Fibroblast of lung (primary cell): ENCODE results near the gene CPEB4. TPM values are rescaled to one million over a fixed set of nuclear protein-coding genes. Genes with fewer than 3 reads are reported as not detected.

Source experiments
- DNase-seq, 2 donors: peaks; one replicate each; pipeline versions ENCODE4 v3.0.0 to v3.0.0-alpha.2; 2010; ENCODE audit warnings: low read depth in 2 of 2
- H2AFZ ChIP-seq: 2 replicates; pipeline ENCODE4 v1.5.1; 2012; ENCODE audit warnings: low read length, control low read depth, inconsistent platforms
- H3K27ac ChIP-seq: 2 replicates; pipeline ENCODE4 v1.5.1; 2011; ENCODE audit warnings: low read length, control low read depth; ENCODE audit not compliant: insufficient read depth
- H3K27me3 ChIP-seq: 2 replicates; pipeline ENCODE4 v1.5.1; 2011; ENCODE audit warnings: mild to moderate bottlenecking, low read length; ENCODE audit not compliant: control insufficient read depth, insufficient read depth
- H3K36me3 ChIP-seq: 2 replicates; pipeline ENCODE4 v1.5.1; 2011; ENCODE audit warnings: low read length; ENCODE audit not compliant: control insufficient read depth, insufficient read depth
- H3K4me1 ChIP-seq: 2 replicates; pipeline ENCODE4 v1.5.1; 2011; ENCODE audit warnings: low read length; ENCODE audit not compliant: control insufficient read depth, insufficient read depth; ENCODE audit errors: extremely low read depth
- H3K4me2 ChIP-seq: 2 replicates; pipeline ENCODE4 v1.5.1; 2011; ENCODE audit warnings: low read length, control low read depth; ENCODE audit not compliant: insufficient read depth; ENCODE audit errors: extremely low read depth
- H3K4me3 ChIP-seq, 4 experiments: fragments of 200-600 bp in 1 of 4; sonication (generic) in 1 of 4; replicated peaks in 1 of 4; 2 replicates each; pipeline ENCODE4 v1.5.1; 2011 to 2016; ENCODE audit warnings: low read length in 4 of 4, low read depth in 3 of 4, mild to moderate bottlenecking in 3 of 4, control low read depth in 2 of 4, inconsistent platforms in 1 of 4, mixed read lengths in 1 of 4; ENCODE audit not compliant: insufficient read depth in 1 of 4; ENCODE audit errors: control extremely low read depth in 1 of 4
- H3K79me2 ChIP-seq: 2 replicates; pipeline ENCODE4 v1.5.1; 2012; ENCODE audit warnings: mild to moderate bottlenecking, low read length, inconsistent platforms; ENCODE audit not compliant: control insufficient read depth, insufficient read depth
- H3K9ac ChIP-seq: 2 replicates; pipeline ENCODE4 v1.5.1; 2011; ENCODE audit warnings: mild to moderate bottlenecking, low read length, control low read depth; ENCODE audit not compliant: insufficient read depth
- H3K9me3 ChIP-seq: 2 replicates; pipeline ENCODE4 v1.5.1; 2012; ENCODE audit warnings: low read depth, low read length; ENCODE audit not compliant: control insufficient read depth, insufficient read depth
- H4K20me1 ChIP-seq: 2 replicates; pipeline ENCODE4 v1.5.1; 2011; ENCODE audit warnings: low read length; ENCODE audit not compliant: control insufficient read depth, insufficient read depth; ENCODE audit errors: extremely low read depth
- CTCF ChIP-seq, 2 donors: IDR thresholded peaks in 1 of 2; conservative IDR thresholded peaks in 1 of 2; 1 replicate in 1 of 2; 2 replicates in 1 of 2; pipeline ENCODE4 v1.5.1; 2011 to 2012; ENCODE audit warnings: low read length in 2 of 2, control low read depth in 1 of 2, inconsistent platforms in 1 of 2, low read depth in 1 of 2, mild to moderate bottlenecking in 1 of 2
- EZH2 ChIP-seq: IDR thresholded peaks from 2 replicates; pipeline ENCODE4 v1.5.1; 2012; ENCODE audit warnings: low read length, control low read depth, mild to moderate bottlenecking; ENCODE audit errors: missing control alignments
- polyA plus RNA-seq, 2 donors: library from polyadenylated mRNA; depleted of rRNA in 1 of 2; stranded (reverse) in 1 of 2; unstranded in 1 of 2; fragments of >200 nt; gene quantifications; 2 replicates each; pipeline ENCODE4 v1.2.1, GENCODE V29; 2011 to 2012; ENCODE audit warnings: missing spikeins in 1 of 2
- total RNA-seq: library from RNA; depleted of rRNA; stranded (reverse); fragments of >200 nt; gene quantifications from 2 replicates; pipeline ENCODE4 v1.2.1, GENCODE V29; 2014

CPEB4 gene
- total and polyA plus RNA-seq, 2 donors (not counting 1 experiment from before 2014, with no cell fraction given): 19.9 to 23.6 TPM

GRCh38 chr5:173863359-173863758 is 24.8 kb upstream of the CPEB4 start:
- Histone ChIP-seq H3K4me1 (no peaks in the 10 kb centered on the region), H3K27me3 (no peaks in the 10 kb centered on the region), H3K27ac (no peak overlapping the region), H4K20me1 (no peaks in the 10 kb centered on the region), H3K4me2 (no peak overlapping the region), H3K36me3 (no peaks in the 10 kb centered on the region), H3K79me2 (no peaks in the 10 kb centered on the region), H3K4me3 (no peak overlapping the region), H3K9ac (no peak overlapping the region), H3K9me3 (no peaks in the 10 kb centered on the region), H2AFZ (no peak overlapping the region)
- no peak for DNase-seq
- TF ChIP-seq EZH2: no peak
- TF ChIP-seq CTCF (conservative IDR thresholded peaks at IDR 0.05 in 1 of 2, IDR thresholded peaks at IDR 0.05 in 1 of 2; ENCODE audit: low read depth in 1 of 2, low read length in 2 of 2): no peak

GRCh38 chr5:173864126-173865050 is 23.8 kb upstream of the CPEB4 start:
- H2AFZ ChIP-seq: no peak overlapping the region
- TF ChIP-seq EZH2 (no peak), CTCF (conservative IDR thresholded peaks at IDR 0.05 in 1 of 2, IDR thresholded peaks at IDR 0.05 in 1 of 2; ENCODE audit: low read depth in 1 of 2, low read length in 2 of 2) (no peak)
- no peak overlapping the region for H3K4me3 ChIP-seq
- H4K20me1 ChIP-seq: no peaks in the 10 kb centered on the region
- no peaks in the 10 kb centered on the region for H3K79me2 ChIP-seq
- H3K4me1 ChIP-seq: no peaks in the 10 kb centered on the region
- H3K4me2 ChIP-seq: no peak overlapping the region
- H3K27me3 ChIP-seq: no peaks in the 10 kb centered on the region
- H3K36me3 ChIP-seq: no peaks in the 10 kb centered on the region
- H3K9me3 ChIP-seq: no peaks in the 10 kb centered on the region
- no peak overlapping the region for H3K9ac ChIP-seq
- H3K27ac ChIP-seq: no peak overlapping the region
- no peak for DNase-seq

GRCh38 chr5:173866243-173866857 is 21.8 kb upstream of the CPEB4 start:
- H3K27ac ChIP-seq: no peak overlapping the region
- no peaks in the 10 kb centered on the region for H3K27me3 ChIP-seq
- no peak overlapping the region for H3K4me3 ChIP-seq
- no peak for DNase-seq
- TF ChIP-seq CTCF (conservative IDR thresholded peaks at IDR 0.05 in 1 of 2, IDR thresholded peaks at IDR 0.05 in 1 of 2; ENCODE audit: low read depth in 1 of 2, low read length in 2 of 2) (no peak), EZH2 (no peak)
- H3K79me2 ChIP-seq: no peaks in the 10 kb centered on the region
- no peak overlapping the region for H2AFZ ChIP-seq
- H3K4me1 ChIP-seq: no peaks in the 10 kb centered on the region
- no peak overlapping the region for H3K9ac ChIP-seq
- no peaks in the 10 kb centered on the region for H3K9me3 ChIP-seq
- H3K36me3 ChIP-seq: no peaks in the 10 kb centered on the region
- H3K4me2 ChIP-seq: no peak overlapping the region
- H4K20me1 ChIP-seq: no peaks in the 10 kb centered on the region
